Activated CD4-positive, alpha-beta T cell treated with anti-CD3 and anti-CD28 coated beads, Interleukin-10, Interleukin-2, amounts not matched to agents 100 ng/mL and 50 ng/mL, durations not matched to agents 16 hours and 8 hours (primary cell): ENCODE measurements around the gene MSGN1.
"Not testable (repeated sequence)": the region's sequence is repeated elsewhere in the genome, so short reads cannot be mapped to it uniquely, and the experiment has no call there.

Experiments used
- DNase-seq: peaks from one replicate; pipeline ENCODE4 v3.0.0-alpha.2; 2020

The MSGN1 gene

DNA sequence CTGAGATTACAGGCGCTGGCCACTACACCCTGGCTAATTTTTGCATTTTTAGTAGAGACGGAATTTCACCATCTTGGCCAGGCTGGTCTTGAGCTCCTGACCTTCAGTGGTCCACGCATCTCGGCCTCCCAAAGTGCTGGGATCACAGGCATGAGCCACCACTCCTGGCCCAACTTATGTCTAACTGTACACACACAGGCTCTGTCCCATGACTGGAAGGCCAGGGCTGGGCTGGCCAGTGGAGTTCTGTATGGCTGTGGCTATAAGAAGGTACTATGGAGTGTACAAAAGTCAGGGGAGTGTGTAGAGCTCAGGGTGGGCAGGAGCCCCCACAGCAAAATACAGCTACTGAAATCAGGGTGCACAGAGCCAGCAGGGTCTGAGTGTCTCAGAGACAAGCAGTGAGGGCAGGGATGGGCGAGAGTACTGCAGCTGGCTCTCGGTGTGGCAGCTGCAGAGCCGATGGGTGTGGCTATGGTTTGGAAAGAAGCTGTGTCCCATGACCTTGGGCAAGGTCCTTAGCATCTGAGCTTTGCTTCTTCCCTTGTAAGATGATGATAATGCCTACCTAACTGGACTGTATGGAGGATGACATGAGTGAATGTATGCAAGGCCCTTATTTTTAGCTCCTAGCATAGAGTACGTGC is 10.4 kb upstream of the MSGN1 start:
- DNase-seq = no peak

- no peak for DNase-seq
Measured at GRCh38 chr2:17813010-17813741, 3.1 kb upstream of the MSGN1 start.

DNA sequence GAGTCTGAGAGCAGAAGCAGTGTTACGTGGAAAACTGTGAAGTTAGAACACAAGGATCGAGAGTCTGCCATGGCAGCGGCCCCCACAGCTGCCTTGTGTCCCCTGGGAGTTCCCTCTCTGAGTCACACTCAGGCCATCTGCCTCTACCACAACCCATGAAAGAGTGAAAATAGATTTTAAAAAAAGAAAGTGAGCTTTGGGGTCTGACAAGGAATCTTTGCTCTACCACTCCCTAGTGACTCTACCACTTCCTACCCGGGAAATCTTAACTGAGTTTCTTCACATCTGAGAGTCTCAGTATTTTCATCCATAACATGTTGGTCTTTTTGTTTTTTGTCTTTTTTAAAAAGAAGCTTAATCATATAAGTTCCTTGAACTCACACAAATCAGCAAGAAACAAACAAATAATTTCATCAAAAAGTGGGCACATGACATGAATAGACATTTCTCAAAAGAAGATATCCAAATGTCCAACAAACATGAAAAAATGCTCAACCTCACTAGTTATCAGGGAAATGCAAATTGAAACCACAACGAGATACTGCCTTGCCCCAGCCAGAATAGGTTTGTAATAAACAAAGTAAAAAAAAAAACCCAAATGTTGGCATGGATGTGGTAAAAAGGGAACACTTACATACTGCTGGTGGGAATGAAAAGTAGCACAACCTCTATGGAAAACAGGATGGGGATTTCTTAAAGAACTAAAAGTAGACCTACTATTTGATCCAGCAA is 2.4 kb upstream of the MSGN1 start:
- DNase-seq = no peak

DNA sequence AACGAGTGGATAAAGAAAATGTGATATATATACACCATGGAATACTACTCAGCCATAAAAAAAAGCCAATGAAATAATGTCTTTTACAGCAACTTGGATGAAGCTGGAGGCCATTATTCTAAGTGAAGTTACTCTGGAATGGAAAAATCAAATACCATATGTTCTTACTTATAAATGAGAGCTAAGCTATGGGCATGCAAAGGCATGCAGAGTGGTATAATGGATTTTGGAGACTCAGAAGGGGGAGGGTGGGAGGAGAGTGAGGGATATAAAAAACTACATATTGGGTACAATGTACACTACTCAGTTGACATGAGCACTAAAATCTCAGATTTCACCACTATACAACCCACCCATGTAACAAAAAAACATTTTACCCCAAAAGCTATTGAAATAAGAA is 1.7 kb upstream of the MSGN1 start:
- no peak for DNase-seq

DNA sequence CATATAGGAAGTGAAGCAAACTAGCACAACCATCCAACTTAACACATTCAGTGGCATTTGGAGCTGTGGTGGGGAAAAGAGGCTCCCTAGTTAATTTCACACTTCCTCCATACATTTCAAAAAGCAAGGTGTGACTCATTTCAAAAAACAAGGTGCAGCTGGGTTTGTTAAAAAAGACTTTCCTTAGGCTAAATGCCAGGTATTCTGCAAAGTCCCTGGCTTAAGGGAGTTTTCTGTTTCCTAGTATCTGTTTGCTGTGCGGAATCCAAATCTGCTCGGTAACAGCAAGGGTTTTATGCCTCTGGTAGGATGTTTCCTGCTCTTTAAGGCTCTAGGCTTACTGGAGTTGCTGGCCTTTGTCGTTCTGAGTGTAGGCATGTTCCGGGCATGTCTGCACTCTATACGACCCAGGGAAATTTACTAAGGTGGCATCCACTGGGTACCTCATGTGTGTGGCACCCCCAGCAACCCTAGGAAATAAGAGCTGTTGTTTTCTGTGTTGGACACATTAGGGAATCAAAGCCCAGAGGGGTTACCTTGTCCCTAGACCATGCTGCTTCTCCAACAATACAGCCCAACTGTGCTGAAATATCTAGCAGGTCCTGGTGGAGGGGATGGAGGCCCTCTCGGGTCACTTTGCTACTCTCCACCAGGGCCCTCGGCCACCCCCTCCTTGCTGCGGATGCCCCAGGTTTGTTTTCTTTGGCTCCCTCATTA is 634 bp upstream of the MSGN1 start:
- DNase-seq = no peak

GRCh38 chr2:17818235-17818815 is 2.1 kb downstream of the MSGN1 start:
- no peak for DNase-seq

- DNase-seq = no peak
Measured at GRCh38 chr2:17821080-17821479, 4.8 kb downstream of the MSGN1 start.

GRCh38 chr2:17821535-17822444 is 5.5 kb downstream of the MSGN1 start:
- no peak for DNase-seq

DNA sequence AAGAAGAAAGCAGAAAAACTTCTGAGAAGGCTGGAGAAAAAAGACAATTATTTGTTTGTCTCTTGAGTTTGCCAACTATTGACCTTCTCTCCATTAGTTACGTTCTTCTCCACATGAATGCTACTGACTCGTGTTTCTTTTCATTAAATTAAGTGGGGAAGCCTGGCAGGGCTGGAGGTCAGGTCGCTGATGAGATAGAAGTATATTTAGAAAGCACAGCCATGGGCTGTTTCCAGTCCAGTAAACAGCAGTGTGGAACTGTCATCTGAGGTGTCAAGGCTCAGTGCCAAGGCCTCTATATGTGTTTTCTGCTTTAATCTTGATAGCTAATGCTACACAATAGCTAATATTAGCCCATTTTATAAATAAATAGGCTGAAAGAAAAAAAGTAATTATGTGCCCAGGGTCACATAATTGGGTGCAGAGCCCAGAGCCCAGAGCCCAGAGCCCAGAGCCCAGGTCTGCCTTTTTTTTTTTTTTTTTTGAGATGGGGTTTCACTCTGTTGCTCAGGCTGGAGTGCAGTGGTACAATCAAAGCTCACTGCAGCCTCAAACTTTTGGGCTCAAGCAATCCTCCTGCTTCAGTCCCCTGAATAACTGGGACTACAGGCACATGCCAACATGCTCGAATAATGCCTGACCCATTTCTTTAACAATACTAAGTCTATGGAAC is 6.3 kb downstream of the MSGN1 start:
- DNase-seq = no peak

DNA sequence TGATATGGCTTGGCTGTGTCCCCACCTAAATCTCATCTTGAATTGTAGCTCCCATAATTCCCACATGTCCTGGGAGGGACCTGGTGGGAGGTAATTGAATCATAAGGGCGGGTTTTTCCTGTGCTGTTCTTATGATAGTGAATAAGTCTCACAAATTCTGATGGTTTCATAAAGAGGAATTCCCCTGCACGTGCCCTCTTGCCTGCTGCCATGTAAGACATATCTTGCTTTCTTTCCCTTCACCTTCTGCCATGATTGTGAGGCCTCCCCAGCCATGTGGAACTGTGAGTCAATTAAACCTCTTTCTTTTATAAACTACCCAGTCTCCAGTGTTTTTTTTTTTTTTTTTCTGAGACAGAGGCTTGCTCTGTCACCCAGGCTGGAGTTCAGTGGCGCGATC is 7.4 kb downstream of the MSGN1 start:
- DNase-seq = not testable (repeated sequence)

GRCh38 chr2:17827316-17827715 is 11.1 kb downstream of the MSGN1 start:
- DNase-seq = no peak

DNA sequence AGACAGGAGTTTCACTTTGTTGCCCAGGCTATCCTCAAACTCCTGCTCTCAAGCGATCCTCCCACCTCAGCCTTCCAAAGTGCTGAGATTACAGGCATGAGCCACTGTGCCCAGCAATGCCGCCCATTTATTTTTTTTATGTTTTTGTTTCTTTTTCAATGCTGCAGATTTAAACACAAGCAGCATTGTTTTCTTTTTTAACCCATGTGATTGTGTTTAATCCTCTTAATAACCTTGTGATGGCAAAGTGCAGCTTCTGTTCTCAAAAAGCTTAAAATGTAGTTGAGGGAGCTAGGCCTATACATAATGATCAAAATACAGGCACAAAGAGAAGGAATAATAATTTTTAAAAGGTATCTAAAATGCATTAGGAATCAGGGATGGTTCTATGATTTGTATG is 11.5 kb downstream of the MSGN1 start:
- DNase-seq = no peak

- peak; percentile 52 for DNase-seq
Measured at GRCh38 chr2:17830053-17831034, 14.1 kb downstream of the MSGN1 start.

DNA sequence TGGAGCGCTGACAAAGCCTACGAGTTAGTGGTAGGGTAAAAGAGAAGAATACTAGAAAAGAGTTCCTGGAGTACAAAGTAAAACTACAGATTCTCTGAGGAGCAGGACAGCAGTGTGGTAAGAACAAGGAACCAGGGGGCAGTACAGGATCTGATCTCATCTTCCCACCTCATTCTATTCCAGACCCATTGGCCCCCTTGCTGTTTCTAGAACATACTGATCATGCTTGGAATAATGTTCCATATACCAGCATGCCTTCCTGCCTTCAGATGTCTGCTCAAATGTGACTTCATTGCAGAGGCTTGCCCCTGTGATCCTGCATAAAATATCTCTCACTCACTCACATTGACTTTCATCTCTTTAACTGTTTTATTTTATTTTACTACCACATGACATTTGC is 19.3 kb downstream of the MSGN1 start:
- DNase-seq = no peak

DNA sequence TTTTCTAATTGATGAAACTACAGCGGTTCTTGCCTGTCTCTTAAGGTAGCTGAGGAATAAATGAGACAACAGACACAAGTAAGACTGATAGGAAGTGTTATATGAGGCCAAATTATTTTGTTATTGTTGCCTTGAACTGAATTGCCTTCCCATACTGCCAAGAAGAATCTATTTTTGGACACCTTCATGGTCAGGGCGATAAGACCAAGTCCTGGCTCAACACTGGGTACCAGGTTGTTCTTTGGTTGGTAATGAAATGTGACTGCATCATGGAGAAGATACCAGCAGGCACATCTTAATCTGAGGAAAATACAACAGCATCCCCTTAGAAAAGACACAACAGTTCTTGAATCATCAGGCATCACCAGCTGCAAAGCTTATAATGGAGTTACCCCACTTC is 23.7 kb downstream of the MSGN1 start:
- no peak for DNase-seq

- no peak for DNase-seq
Measured at GRCh38 chr2:17843457-17843856, 27.2 kb downstream of the MSGN1 start.

GRCh38 chr2:17845806-17846205 is 29.5 kb downstream of the MSGN1 start:
- no peak for DNase-seq

DNA sequence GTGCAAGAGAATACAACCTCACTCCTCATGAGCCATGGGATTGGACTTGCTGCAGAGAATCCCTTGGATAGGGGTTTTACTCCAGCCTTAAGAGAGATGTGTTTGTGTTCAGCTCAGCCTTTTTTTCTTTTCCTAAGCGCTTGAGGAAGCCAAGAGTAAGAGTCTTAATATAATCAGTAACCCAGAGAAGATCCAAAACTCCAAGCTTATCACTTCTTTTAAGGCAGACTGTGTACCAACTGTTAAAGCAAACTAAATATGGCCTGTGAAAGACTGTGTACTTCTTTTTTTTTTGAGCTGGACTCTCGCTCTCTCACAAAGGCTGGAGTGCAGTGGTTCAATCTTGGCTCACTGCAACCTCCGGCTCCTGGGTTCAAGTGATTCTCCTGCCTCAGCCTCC is 30.4 kb downstream of the MSGN1 start:
- DNase-seq = no peak

- no peak for DNase-seq
Measured at GRCh38 chr2:17847236-17847635, 31.0 kb downstream of the MSGN1 start.

DNA sequence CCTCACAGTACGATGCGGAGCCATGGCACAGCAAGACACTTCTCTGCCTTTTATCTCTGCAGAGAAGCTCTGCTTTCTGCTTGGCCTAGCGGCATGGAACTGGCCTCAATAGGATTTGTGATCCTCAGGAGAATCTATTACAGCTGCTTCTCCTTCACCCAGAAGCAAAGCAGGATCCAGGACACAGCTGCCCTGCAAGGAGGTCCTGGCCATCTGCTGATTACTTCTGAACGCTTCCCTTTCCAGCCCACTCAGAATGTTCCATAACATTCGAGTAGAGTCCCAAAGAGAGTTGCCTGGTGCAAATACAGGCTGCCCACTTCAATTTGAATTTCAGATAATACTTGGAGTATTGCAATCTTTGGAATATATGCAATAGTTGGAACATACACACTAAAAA is 33.0 kb downstream of the MSGN1 start:
- no peak for DNase-seq
